Fibroblast of the conjunctiva (primary cell): Measurements from ENCODE around the gene SNX8.

Experiments
- DNase-seq: peaks from one replicate; pipeline ENCODE4 v3.0.0-alpha.2; 2010; ENCODE audit warnings: low read depth

SNX8 gene

GRCh38 chr7:2242541-2243429 is 71.5 kb downstream of the SNX8 start:
- DNase-seq: no peak

GRCh38 chr7:2241580-2242540 is 72.4 kb downstream of the SNX8 start, which contains the start of the genes MRM2 and NUDT1:
Gene MRM2 (minus strand): TSS chr7:2242205. CDS start chr7:2242169, 36 bp downstream.
Gene NUDT1 (plus strand): TSS chr7:2242226. CDS start chr7:2244575, 2,349 bp downstream.
- peak; percentile 26 for DNase-seq

- no peak for DNase-seq
Observed at GRCh38 chr7:2239242-2239641, 75.0 kb downstream of the SNX8 start.

- DNase-seq: no peak
Observed at GRCh38 chr7:2237109-2237602, 77.1 kb downstream of the SNX8 start.

GRCh38 chr7:2233926-2234325 is 80.3 kb downstream of the SNX8 start:
- DNase-seq: no peak

- DNase-seq: peak; percentile 83
Observed at GRCh38 chr7:2232766-2233520, 81.3 kb downstream of the SNX8 start, which contains the start of gene MAD1L1. Gene MAD1L1 (minus strand): TSS chr7:2232945. CDS start chr7:2230133, 2,812 bp downstream.

GRCh38 chr7:2231992-2232765 is 82.1 kb downstream of the SNX8 start:
- DNase-seq: no peak

GRCh38 chr7:2230882-2231281 is 83.4 kb downstream of the SNX8 start:
- no peak for DNase-seq

- DNase-seq: no peak
Observed at GRCh38 chr7:2230226-2230625, 84.0 kb downstream of the SNX8 start.

- DNase-seq: no peak
Observed at GRCh38 chr7:2229467-2229866, 84.8 kb downstream of the SNX8 start.

- no peak for DNase-seq
Observed at GRCh38 chr7:2228921-2229320, 85.3 kb downstream of the SNX8 start.

- no peak for DNase-seq
Observed at GRCh38 chr7:2227699-2228098, 86.5 kb downstream of the SNX8 start.

GRCh38 chr7:2225830-2226229 is 88.4 kb downstream of the SNX8 start:
- DNase-seq: no peak

GRCh38 chr7:2225336-2225735 is 88.9 kb downstream of the SNX8 start:
- no peak for DNase-seq

GRCh38 chr7:2224934-2225333 is 89.3 kb downstream of the SNX8 start:
- DNase-seq: no peak

GRCh38 chr7:2224491-2224928 is 89.7 kb downstream of the SNX8 start:
- DNase-seq: no peak

- DNase-seq: no peak
Observed at GRCh38 chr7:2223321-2223720, 90.9 kb downstream of the SNX8 start.

GRCh38 chr7:2222516-2222915 is 91.7 kb downstream of the SNX8 start:
- no peak for DNase-seq

- no peak for DNase-seq
Observed at GRCh38 chr7:2220954-2221353, 93.3 kb downstream of the SNX8 start.

- DNase-seq: no peak
Observed at GRCh38 chr7:2220506-2220905, 93.7 kb downstream of the SNX8 start.

- no peak for DNase-seq
Observed at GRCh38 chr7:2220030-2220429, 94.2 kb downstream of the SNX8 start.
